ENCODE measurements around the gene SLC52A3.

SLC52A3 gene

DNA sequence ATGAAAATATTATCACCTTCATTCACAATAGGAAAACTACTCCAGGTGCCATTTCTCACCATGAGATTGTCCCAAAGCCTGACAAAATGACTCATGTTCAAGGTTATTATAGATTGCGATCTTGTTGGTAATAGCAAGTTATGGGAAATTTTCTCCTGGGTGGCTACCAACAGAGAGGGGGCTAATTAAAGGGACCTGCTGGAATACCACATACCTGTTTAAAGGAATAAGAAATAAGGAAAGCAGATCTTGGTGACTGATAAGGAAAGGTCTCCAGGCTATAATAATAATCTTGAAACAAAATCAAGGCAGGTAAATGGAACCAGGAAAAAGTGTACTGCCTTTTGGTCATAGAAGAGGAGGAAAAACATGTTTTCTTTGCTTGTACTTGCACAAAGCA, 1.4 kb downstream of the SLC52A3 start:
- no peak for DNase-seq (ENCODE audit: low spot score)

DNA sequence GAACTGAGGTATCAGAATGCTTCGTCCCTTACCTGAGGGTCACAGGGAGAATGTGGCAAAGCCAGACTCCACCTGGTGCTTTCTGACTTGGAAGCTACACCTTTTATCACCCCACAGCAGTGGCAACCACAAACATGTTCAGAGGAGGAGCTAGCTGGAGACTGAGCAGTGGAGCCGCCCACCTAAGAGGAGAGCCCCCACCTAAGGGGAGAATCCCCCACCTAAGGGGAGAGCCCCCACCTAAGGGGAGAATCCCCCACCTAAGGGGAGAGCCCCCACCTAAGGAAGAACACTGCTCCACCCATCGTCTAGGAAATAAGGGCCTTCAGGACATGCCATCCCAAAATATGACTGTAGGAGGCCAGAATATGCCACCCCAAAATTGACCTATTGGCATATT, 4.0 kb downstream of the SLC52A3 start:
- DNase-seq (ENCODE audit: low spot score) = no peak

DNA sequence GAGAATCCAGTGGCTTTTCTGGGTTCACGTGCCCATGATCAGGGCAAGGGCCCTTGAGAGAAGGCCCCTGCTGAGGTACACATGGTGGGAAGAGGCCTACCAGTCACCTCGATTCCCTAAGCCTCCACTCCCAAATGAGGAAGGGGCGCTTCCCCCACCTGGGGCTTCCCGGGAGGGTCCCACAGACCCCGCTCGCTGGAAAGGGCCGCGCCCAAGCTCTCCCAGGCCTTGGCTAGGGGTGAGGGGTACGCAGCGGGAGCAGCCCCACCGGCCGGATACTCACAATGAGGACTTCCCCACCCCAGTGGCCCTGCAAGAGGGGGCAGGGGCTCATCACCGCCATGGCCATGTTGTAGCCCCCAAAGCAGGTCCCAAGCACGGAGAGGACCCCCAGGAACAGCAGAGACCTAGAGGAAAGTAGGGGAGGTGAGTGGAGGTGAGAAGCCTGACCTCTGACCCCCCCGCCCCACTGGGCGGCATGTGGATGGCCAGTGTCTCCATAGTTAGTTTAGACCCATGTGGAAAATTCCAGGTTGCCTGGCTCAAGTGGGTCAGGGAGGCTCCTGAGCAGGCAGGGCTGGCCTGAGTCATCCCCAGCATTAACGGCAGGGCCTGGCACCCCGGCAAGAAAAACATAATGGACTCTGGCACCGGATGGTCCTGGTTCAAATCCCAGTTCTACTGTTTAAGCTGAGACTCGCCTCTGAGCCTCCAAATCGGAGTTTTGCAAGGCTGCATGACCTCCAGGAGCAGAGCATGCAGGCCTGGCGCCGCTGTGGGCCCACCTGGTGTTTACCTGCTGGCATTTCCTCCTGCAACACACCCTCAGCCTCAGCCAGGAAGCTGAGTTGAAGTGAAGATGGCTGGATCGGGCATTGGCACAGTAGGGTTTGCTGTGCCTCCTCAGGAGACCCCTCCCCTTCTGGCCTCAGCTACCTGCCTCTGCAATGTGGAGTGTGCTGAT, 6.6 kb downstream of the SLC52A3 start:
- DNase-seq (ENCODE audit: low spot score) = no peak

DNA sequence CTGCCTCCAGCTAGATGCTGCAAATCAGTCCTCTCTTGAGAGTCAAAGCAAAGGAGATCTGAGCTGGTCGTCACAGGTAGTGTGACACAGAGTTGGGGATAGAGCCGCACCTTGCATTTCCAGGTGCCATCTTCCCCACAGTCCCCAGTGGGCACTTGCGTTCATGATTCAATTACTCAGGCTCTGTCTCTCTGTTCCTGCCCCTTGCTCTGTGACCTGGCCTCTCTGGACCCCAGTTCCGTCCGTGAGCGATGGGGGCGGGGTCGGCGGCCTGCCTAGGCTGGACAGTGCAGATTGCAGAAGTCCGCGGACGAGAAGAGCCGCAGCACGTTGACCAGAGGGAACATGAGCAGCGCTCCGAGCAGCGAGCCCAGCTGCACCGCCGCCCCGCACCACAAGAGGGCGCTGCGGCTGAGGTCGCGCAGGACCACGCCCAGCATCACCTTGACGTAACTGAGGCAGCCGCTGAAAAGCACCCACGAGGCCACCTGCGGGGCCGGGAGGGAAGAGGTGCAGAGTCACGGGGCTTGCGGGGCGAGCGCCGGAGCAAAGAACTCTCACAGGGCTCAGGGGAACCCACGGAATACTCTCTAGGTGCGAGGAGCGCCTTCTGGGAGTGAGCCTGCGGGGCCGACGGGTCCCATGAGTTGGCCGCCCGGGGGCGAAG, 7.4 kb downstream of the SLC52A3 start:
- no peak for DNase-seq (ENCODE audit: low spot score)

DNA sequence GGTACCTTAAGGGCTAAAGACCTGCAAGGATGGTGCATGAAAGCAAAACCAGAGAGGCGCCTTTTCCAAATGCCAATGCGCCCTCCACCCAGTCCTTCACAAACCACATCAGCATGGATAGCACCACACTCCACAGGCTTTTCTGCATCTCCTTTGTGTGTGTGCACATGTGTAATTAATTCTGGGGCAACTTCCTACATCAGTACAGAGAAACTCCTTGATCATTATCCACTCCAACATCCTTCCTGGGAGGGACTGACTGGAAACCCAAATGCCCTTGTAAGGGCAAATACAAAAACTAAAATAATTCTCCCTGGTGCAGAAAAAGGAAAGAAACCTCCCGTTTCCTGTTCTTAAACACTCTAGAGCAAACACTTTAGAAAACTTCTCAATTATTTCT, 10.8 kb downstream of the SLC52A3 start:
- no peak for DNase-seq (ENCODE audit: low spot score)

DNA sequence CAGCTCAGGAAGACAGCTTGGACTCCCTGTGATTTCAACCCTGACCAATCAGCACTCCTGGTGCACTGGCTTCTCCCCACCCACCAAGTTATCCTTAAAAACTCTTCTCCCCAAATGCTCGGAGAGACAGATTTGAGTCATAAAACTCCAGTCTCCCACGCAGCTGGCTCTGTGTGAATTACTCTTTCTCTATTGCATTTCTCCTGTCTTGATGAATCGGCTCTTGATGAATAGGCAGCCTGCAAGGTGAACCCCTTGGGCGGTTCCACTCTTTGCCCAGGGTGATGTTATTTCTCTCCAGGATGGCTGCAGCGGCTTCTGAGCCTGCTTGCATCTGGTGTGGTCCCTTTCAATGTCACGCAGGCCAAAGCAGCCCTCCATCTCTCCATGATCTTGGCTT, 12.4 kb downstream of the SLC52A3 start:
- no peak for DNase-seq (ENCODE audit: low spot score)

DNA sequence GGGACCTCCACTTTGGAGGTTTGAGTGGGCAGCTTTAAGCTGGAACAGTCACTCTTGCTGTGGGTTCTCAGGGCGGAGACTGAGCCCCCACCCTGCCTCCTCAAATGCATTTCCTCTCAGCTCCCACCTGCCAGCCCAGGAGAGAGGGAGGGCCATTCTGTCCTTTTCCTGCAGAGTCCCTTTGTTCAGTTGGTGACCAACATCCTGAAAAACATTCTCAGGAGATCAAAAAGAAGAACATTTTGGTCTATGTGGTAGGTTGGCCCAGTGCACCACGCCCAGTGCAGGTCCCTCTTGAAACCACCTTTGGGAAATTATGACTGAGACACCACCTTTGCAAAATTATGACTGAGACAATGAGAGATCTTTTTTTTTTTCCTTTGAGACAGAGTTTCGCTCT, 13.4 kb downstream of the SLC52A3 start:
- no peak for DNase-seq (ENCODE audit: low spot score)

DNA sequence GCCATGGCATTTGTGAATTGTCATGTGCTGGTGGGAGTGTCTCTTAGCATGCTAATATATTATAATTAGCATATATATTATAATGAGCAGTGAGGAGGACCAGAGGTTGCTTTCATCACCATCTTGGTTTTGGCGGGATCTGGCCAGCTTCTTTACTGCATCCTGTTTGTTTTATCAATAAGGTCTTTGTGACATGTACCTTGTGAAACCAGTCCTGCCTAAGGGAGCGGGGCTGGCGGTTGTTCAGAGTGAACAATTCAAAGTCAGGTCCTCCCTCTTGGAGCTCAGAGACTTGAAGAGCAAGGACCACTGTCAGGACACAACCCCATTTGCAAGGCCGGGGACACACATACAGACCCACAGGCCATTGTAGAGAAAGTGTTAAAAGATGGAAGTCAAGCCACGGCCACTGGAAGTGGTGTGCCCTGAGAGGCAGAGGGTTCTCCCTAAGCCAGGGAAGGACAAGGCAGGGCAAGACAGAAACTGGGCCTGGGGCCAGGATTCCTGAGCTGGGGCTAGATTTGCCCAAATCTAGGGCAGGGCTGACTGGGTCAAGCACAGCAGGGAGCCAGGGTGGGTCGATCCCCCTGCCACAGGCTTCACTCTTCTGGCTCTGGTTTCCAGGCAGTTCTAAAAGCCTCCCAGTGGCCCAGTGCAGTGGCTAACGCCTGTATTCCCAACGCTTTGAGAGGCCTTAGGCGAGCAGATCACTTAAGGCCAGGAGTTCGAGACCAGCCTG, 14.2 kb downstream of the SLC52A3 start:
- DNase-seq (ENCODE audit: low spot score) = no peak

DNA sequence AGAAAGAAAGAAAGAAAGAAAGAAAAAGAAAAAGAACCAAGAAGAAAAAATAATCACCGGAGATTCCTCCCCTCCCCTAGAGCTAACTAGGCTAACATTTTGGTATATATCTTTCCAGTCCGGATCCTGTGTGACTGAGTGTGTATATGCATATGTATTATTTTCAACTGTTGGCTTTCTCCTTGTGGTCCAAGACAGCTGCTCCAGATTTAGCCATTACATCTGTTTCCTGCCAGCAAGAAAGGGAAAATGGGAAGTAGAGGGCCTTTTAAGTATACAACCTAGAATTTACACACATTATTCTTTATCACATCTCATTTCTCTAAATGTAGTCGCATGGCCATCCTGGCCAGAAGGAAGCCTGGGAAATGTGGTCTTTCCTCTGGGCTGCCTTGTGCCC, 15.2 kb downstream of the SLC52A3 start:
- DNase-seq (ENCODE audit: low spot score) = no peak

DNA sequence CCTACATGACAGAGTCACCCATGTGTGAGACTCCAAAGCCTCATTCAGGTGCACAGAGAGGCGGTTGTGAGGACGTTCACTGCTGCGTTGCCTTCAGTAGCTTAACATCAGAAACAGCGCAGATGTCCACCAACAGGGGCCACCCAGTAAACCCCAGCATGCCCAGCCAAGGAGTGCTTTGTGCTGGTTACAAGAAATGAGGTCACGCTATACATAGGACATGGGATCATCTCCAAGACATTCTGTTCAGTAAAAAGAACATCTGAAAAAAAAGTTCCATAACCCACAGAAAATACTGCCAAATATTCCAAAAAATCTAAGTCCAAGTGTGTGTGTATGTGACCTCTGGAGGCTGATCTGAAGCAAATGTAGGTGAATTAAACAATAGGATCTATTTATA, 16.0 kb downstream of the SLC52A3 start:
- no peak for DNase-seq (ENCODE audit: low spot score)

DNA sequence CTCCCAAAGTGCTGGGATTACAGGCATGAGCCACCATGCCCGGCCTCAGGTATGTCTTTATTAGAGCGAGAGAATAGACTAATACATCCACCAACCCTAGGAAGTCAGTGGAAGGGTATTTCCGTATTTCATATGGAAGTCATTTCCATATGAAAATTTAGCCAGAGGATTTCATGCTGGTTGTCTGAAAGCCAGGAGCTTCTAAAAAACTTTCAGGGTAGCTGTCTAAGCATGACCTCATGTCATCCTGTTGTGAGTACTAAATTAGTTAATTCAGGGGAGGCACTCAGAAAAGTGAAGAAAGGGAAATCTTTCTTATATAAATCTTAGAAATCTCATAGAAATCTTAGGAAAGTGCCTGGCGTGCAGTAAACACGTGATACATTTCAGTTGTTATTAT, 16.5 kb downstream of the SLC52A3 start:
- DNase-seq (ENCODE audit: low spot score) = no peak

DNA sequence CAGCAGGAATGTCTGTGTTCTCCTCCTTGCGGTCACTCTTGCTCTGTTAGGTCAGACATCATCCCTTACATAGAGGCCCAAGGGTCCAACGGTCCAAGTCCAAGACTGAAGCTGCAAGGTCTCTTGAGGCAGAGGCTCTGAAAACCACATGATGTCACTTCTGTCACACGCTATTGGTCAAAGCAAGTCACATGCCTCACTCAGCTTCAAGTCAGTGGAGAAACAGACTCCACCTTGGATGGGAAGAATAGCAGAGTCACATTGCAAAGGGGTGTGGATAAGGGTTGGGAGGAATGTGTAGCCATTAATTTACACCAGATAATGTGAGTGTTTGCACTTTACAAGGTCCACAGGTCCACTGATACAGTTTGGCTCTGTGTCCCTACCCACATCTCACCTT, 17.5 kb downstream of the SLC52A3 start:
- no peak for DNase-seq (ENCODE audit: low spot score)

DNA sequence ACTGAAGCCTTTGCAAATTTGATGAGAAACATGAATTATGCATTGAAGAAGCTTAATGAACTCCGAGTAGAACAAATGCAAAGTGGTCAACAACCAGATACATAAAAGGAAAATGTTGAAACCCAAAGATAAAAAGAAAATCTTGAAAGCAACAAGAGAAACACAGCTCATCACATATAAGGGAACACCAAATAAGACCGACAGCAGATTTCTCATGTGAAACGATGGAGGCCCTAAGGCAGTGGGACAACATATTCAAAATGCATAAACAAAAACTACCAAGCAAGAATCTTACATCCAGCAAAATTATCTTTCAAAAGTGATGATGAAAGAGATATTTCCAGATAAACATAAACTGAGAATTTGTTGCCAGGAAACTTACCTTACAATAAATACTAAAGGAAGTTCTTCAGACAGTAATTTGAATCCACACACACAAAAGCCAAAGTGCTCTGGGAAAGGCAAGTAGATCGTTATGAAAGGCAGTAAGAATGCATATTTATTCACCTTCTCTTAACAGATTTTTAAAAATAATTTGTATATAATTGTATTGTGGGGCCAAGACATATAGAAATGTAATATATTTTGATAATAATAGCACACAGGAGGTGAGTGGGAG, 22.5 kb downstream of the SLC52A3 start:
- DNase-seq (ENCODE audit: low spot score) = no peak

DNA sequence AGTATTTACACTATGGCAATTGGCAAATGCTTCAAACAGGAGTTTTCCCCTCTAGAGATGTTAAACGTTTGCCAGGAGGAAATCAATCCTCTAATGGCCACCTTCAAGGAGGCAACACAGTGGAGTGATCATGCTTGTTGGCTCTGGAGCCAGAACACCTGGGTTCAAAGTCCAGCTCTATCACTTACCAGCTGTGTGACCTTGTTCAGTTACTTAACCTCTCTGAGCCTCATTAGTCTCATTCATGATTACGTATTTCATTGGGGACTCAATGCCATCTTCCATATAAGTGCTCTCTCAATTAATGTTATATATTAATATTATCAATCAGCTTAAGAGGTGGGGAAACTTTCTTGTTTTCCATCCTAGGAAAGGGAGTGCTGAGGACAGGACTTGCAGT, 26.1 kb downstream of the SLC52A3 start:
- DNase-seq (ENCODE audit: low spot score) = no peak

DNA sequence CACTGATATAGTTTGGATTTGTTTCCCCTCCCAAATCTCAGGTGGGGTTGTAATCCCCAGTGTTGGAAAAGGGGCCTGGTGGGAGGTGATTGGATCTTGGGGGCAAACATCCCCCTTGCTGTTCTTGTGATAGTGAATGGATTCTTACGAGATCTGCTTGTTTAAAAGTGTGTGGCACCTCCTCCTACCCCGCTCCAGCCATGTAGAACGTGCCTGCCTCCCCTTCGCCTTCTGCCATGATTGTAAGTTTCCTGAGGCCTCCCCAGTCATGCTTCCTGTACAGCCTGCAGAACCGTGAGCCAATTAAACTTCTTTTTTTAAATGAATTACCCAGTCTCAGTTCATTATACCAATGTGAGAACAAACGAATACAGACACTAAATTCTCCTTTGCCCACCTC, 26.7 kb downstream of the SLC52A3 start:
- DNase-seq (ENCODE audit: low spot score) = no peak

DNA sequence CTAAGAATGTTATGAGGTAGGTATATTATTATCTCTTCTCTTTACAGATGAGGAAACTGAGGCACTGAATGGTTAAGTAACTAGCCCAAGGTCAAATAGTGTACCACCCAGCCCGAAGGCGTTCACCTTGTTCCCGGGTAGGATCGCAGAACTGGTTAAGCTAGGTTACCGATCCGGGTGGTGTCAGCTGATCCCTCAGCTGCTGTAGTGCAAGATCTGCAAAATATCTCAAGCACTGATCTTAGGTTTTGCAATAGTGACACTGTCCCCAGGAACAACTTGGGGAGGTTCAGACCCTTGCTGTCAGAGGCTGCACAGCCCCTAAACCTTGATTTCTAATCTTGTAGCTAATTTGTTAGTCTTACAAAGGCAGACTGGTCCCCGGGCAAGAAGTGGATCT, 28.1 kb downstream of the SLC52A3 start:
- no peak for DNase-seq (ENCODE audit: low spot score)

DNA sequence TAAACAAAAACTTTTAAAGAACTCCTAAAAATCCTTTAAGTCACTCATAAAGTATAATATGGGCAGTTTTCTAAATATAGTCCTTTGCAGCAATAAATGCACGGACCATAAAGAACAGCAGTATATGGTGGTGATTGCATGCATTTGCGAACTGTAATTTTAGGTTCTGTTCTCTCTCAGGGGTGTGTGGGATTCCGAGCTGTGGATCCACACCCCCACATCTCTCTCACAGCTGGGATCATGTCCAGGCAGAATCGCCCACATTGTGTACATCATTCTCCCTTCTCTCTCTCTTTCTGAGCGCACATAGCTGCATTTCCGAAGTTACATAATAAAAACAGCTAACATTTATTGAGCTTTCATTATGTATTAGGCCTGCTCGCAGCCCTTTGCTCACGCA, 28.6 kb downstream of the SLC52A3 start:
- no peak for DNase-seq (ENCODE audit: low spot score)

DNA sequence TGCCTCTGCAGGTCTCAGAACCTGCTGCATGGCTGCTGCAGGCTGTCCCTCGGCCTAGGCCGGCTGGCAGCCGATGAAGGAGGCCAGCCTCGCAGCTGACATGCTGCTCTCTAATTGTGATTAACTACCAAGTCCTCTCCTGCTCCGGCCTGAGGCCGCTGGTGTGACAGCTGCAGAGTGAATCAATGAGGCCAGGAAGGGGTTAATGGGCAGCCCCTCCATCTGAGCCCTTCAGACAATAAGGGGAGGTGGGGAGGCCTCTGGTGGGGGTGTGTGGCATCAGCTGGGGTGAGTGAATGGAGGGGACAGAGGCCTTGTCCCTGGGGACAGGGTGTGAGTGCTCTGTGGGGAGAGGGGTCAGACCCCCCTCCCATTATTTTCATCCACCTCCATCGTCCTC, 34.4 kb downstream of the SLC52A3 start:
- no peak for DNase-seq (ENCODE audit: low spot score)

DNA sequence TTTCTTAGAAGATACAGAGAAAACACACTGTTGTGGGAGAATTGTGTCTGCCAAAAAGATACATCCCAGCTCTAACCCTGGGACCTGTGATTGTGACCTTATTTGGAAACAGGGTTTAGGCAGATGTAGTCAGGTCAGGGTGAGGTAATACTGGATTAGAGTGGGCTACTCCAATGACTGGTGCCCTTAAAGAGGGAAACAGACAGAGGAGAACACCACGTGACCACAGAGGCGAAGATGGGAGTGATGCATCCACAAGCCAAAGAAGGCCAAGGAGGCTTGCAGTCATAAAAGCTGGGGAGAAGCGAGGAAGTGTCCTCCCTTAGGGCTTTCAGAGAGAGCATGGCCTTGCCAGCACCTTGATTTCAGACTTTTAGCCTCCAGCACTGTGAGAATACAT, 35.6 kb downstream of the SLC52A3 start:
- DNase-seq (ENCODE audit: low spot score) = no peak

DNA sequence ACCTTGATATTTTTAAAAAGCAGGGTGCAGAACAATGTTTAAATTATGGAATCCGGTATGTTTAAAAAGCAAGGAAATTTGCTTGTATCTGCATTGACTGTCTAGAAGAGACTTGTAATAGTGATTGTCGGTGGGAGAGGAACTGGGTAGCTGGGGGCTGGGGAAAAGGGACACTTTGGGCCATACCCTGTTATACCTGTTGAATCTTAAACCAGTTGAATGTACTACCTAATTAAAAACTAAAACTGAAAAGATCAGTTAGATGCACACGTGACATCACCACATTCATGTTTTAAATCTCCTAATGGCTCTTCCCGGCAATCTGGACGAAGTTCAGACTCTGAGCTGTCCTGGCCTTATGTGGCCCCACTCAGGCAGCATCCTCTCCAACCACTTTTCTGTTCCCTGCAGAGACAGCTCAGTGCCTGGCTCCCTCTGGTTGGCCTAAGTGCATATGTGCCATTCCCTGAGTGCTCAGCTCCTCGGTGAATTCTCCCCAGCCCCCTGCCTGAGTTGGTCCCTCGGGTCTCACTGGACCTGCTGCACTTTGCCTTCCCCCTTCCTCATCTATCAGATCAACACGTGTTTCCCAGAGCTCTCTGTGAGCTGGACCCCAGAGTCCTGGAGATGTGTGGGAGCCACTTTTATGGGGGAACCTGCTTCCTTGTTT, 36.3 kb downstream of the SLC52A3 start:
- DNase-seq (ENCODE audit: low spot score) = no peak

DNA sequence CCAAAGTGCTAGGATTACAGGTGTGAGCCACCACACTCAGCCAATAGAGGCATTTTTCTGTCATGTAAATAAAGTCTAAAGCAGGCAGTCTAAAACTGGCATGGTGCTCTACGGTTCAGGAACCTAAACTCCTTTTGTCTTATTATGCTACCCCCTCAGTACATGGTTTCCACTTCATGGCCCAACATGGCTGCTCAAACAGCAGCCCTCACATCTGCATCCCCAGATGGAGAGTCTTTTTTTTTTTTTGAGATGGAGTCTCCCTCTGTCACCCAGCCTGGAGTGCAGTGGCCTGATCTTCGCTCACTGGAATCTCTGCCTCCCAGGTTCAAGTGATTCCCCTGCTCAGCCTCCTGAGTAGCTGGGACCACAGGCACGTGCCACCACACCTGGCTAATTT, 38.3 kb downstream of the SLC52A3 start:
- no peak for DNase-seq (ENCODE audit: low spot score)
